Lower lobe of right lung (tissue), 2 donors: ENCODE data around the gene XPO4. TPM values are rescaled to one million over a fixed set of nuclear protein-coding genes. Genes with fewer than 3 reads are reported as not detected.

ENCODE experiments used
- ATAC-seq, 2 donors: fragments of 200-7000 bp; cut with Tn5 transposase; one replicate each; pipeline ENCODE4 v1.9.1; 2020 to 2022; ENCODE audit warnings: mild to moderate bottlenecking in 2 of 2, moderate library complexity in 2 of 2
- DNase-seq: peaks from one replicate; pipeline ENCODE4 v3.0.0-alpha.2; 2020
- H3K27ac ChIP-seq: fragments of 200-600 bp; one replicate; pipeline ENCODE4 v1.8.0; 2022
- H3K27me3 ChIP-seq: fragments of 200-600 bp; one replicate; pipeline ENCODE4 v1.8.0; 2022; ENCODE audit warnings: low read depth
- H3K36me3 ChIP-seq: fragments of 200-600 bp; one replicate; pipeline ENCODE4 v1.8.0; 2022; ENCODE audit warnings: mild to moderate bottlenecking
- H3K4me1 ChIP-seq: fragments of 200-600 bp; one replicate; pipeline ENCODE4 v1.8.0; 2022
- H3K4me3 ChIP-seq: fragments of 200-600 bp; one replicate; pipeline ENCODE4 v1.8.0; 2022; ENCODE audit warnings: mild to moderate bottlenecking
- H3K9me3 ChIP-seq: fragments of 200-600 bp; one replicate; pipeline ENCODE4 v1.8.0; 2022
- intact Hi-C: fragments of 100-400 bp; cut with DNase I; formaldehyde crosslinking; loops from one replicate; pipeline ENCODE4 v1.11.0; 2022
- total RNA-seq: library from RNA; stranded (reverse); fragmentation: NEBNext Ultra II Directional; extraction: Animal tissue kit (Norgen Biotek cat#: 25700); gene quantifications from one replicate; pipeline ENCODE4 v1.2.1, GENCODE V29; 2021
- TF ChIP-seq, protein P1 (sequence below): fragments of 200-600 bp; IDR thresholded peaks from one replicate; pipeline ENCODE4 v1.8.0; 2022; ENCODE audit warnings: antibody characterized with exemption, mild to moderate bottlenecking
- donor health status: DM: no; HTN: yes; CAD: no; lungs with severe emphysema.

The XPO4 gene
- total RNA-seq, 1 donor from 2014 or later, result 17.1 TPM

DNA sequence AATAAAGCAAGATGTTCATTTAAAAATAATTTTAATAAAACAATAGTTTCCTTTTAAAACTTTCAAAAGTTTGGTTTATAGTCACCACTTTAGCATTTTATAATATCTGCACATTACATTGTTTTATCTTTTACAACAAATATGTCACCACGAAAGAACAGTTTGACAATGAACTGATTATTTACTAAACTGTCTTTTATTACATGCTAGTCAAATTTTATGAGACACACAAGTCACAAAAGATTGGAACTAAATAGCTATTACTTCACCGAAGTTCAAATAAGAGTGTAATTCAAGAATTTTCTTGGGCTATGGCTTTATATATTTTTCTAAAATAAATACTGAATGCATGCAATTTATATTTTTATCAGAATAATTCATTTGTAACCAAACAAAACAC lies 71.3 kb downstream of the XPO4 start:
- Histone ChIP-seq H3K9me3 (no peaks in the 10 kb centered on the region), H3K4me1 (peaks cover 4% of the 10 kb centered on the region), H3K4me3 (no peak overlapping the region), H3K27me3 (no peaks in the 10 kb centered on the region), H3K36me3 (peaks cover 11% of the 10 kb centered on the region), H3K27ac (no peak overlapping the region)
- ATAC-seq, result no peak
- no peak for DNase-seq
- intact Hi-C loops, result no loop called here
- TF ChIP-seq, protein P1, sequence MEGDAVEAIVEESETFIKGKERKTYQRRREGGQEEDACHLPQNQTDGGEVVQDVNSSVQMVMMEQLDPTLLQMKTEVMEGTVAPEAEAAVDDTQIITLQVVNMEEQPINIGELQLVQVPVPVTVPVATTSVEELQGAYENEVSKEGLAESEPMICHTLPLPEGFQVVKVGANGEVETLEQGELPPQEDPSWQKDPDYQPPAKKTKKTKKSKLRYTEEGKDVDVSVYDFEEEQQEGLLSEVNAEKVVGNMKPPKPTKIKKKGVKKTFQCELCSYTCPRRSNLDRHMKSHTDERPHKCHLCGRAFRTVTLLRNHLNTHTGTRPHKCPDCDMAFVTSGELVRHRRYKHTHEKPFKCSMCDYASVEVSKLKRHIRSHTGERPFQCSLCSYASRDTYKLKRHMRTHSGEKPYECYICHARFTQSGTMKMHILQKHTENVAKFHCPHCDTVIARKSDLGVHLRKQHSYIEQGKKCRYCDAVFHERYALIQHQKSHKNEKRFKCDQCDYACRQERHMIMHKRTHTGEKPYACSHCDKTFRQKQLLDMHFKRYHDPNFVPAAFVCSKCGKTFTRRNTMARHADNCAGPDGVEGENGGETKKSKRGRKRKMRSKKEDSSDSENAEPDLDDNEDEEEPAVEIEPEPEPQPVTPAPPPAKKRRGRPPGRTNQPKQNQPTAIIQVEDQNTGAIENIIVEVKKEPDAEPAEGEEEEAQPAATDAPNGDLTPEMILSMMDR, result no peak

DNA sequence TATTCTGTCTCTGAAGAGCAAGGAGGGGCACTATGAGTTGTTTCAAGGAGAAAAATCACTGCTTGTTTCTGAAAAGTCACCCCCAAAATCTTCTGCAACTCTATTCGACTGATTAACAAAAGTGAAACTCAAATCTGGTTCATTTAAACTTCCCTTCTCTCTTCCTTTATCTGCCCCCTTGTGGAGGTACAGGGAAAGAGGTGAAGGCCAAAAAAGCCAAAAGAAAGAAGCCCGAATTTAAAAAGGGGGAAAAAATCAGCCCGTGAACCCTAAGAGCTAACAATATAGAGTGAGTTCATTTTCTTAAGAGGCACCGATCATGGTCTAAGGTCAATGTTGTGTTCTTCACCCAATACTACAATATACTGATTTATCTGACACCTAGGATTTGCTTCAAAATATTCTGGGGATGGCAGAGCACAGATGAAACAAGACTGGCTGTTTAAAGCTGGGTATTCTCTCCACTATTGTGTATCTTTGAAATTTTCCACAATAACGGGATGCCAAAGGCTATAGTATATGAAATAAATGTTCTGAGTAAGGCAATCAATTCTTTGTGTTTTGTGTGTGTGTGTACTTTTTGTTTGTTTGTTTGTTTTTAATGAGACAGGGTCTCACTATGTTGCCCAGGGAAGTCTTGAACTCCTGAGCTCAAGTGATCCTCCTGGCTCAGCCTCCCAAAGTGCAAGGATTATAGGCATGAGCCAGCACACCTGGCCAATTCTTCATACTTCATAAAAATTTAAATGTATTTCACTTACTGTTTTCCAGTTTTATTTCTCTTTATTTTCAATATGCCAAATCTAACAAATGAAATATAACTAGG lies 73.8 kb downstream of the XPO4 start:
- peaks cover 16% of the 10 kb centered on the region for H3K4me1 ChIP-seq
- TF ChIP-seq, protein P1, result peak; percentile 80
- H3K36me3 ChIP-seq, result peaks cover 9% of the 10 kb centered on the region
- no peaks in the 10 kb centered on the region for H3K9me3 ChIP-seq
- no peaks in the 10 kb centered on the region for H3K27me3 ChIP-seq
- DNase-seq (no peak), ATAC-seq (peak; percentile 58 to 81)
- intact Hi-C loops, result loop anchor here (5.0 kb wide), 1 partner anchor 116 kb away; no protein-coding TSS in a partner anchor
- peak overlapping the region; percentile 42 for H3K27ac ChIP-seq
- peak overlapping the region; percentile 35 for H3K4me3 ChIP-seq

DNA sequence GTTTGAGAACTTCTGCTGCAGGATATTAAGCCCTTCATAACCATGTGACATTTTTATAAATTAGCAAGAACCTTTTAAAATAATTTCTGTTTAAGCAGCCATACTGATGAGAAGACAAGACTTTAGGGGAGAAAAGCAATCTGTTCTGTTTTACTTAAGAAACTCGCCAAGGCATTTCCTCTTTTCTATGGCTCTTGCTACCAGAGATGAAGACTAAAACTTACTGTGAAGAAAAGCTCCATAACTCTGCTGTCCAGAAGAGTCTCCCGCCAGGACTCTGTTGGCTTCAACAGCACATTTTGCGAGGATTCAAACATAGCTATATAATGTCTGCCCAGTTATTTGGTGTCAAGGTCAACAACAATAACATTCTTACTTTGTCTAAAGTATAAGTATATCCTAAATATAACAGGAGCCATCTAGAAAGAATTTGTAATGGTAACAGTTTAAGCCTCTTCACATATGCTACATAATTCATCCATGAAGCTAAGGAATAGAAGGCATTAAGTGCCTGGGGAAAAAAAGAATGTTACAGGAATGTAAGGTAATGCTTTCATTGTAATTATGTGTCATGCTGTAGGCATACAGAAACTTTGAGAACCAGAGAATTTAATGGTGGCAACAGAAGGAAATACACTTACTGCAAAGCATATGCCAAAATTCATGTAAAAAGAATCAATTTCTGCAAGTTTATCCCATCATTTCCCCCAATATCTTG lies 75.5 kb downstream of the XPO4 start:
- no peaks in the 10 kb centered on the region for H3K9me3 ChIP-seq
- H3K4me1 ChIP-seq, result peaks cover 16% of the 10 kb centered on the region
- ATAC-seq, result no peak
- intact Hi-C loops, result loop anchor here (5.0 kb wide), 1 partner anchor 115 kb away; no protein-coding TSS in a partner anchor
- no peaks in the 10 kb centered on the region for H3K27me3 ChIP-seq
- H3K4me3 ChIP-seq, result no peak overlapping the region
- TF ChIP-seq, protein P1, result no peak
- no peak overlapping the region for H3K27ac ChIP-seq
- no peak for DNase-seq
- H3K36me3 ChIP-seq, result no peaks in the 10 kb centered on the region

DNA sequence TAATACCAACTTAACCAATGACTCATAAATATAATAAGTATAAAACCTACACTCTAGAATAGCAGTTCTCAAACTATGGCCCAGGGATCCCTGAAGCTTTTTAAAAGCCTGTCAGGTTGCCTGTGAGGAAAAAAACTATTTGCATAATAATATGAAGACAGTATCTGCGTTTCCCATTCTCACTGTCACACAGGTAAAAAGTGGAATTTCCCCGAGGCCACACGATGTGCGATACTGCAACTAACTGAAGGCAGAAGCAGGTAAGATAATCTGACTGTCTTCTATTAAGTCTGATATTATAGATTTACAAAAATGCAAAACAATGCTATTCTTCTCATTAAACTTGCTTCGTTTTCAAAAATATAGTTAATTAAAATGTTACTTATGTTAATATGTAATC lies 76.2 kb downstream of the XPO4 start:
- ATAC-seq (no peak), DNase-seq (no peak)
- Histone ChIP-seq H3K27ac (no peak overlapping the region), H3K4me3 (no peak overlapping the region), H3K9me3 (no peaks in the 10 kb centered on the region), H3K36me3 (no peaks in the 10 kb centered on the region), H3K27me3 (no peaks in the 10 kb centered on the region), H3K4me1 (peaks cover 16% of the 10 kb centered on the region)
- TF ChIP-seq, protein P1, result no peak
- intact Hi-C loops, result loop anchor here (5.0 kb wide), 1 partner anchor 114 kb away; no protein-coding TSS in a partner anchor

DNA sequence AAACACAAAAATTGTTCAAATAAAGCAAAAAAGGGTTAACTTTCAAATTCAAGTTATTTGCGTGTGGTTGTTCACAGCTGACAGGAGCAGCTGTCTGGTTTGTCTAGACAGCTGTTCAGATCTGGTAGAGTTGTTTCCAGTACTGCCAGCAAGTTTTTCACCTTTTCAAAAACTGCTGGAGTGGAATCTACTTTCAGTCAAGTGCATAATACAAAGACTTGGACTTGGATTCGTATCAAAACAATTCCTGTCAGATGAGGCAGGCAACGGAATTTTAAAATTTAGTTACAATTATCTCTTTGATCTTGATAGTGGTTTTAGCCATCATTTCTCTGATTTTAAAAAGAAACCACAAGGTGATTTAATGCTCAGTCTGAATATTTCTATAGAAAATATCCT lies 77.1 kb downstream of the XPO4 start:
- TF ChIP-seq, protein P1, result no peak
- no peak for DNase-seq
- Histone ChIP-seq H3K27me3 (no peaks in the 10 kb centered on the region), H3K4me1 (peaks cover 16% of the 10 kb centered on the region), H3K27ac (no peak overlapping the region), H3K9me3 (no peaks in the 10 kb centered on the region), H3K4me3 (no peak overlapping the region), H3K36me3 (no peaks in the 10 kb centered on the region)
- peak in 1 of 2 donors; percentile 79 for ATAC-seq
- intact Hi-C loops, result loop anchor here (5.0 kb wide), 1 partner anchor 113 kb away; no protein-coding TSS in a partner anchor
